ENCODE results near the gene ETV6. TPM values are rescaled to one million over a fixed set of nuclear protein-coding genes. Genes with fewer than 3 reads are reported as not detected.
"Not testable (repeated sequence)": the region's sequence is repeated elsewhere in the genome, so short reads cannot be mapped to it uniquely, and the experiment has no call there.

ETV6 gene
- polyA plus RNA-seq, 5 donors = 14.3 to 17.6 (median 15.4) TPM

DNA sequence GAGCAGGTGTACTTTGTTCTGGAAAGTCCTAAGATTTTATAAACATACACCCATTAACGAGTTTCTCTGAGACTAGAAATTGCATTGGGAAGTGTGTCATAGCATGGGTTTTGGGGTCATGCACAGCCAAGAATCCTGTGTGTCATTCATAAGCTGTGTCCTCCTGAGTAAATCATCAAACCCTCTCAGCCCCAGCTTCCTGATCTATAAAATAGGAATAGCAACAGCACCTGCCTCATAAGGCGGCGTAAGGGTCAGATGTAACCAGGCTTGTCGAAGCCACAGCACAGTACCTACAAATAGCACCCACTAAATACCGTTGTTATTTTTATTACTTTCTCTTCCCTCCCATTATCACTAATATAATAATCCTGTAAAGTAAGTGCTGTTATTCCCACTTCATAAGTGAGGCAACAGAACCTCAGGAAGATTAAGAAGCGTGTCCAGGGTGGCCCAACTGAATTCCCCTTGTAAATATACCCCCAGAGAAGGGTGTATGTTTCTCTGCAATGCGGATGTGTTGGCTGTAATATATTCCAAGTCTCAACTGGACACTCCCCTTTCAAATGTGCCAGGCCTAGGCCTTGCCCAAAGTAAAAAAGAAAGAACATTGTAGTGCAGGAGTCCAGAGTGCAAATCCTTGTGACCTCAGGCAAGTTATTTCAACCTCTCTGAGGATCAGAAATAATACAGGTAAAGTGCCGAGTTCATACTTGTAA is 233.0 kb downstream of the ETV6 start:
- DNase-seq = no peak

DNA sequence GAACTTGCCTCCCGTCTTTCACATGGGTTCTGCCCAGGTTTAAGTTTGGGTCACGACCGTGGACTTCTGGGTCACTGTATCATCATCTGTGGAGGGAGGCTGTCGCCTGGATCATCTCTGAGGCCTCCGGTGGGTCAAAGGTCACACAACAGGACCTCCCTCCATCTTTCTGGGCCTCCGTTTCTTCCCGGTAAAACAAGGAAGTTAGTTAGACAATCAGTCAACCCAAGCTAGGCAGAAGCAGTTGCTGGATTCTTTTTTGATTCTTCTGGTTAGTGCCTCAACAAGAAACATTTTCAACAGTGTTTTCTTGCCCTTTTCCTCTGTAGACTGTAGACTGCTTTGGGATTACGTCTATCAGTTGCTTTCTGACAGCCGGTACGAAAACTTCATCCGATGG is 234.6 kb downstream of the ETV6 start:
- no peak for DNase-seq

DNA sequence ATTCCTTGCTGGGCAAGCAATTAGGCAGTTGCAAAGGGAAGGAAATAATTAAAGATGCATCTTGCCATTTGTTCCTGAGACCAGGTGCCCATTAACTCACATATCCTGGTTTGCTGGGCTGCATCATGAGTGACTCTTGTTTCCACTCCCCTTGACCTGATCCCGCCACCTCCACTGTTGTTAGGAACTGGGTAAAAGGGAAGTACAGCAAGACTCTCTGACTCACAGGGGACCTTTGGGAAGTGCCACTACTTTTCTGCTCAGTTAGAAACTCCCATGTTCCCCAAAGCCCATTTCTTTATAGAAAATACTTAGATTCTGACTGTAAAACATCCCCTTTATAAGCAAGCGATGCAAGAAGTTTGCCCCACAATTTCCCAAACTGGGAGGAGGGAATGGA is 235.2 kb downstream of the ETV6 start:
- no peak for DNase-seq

DNA sequence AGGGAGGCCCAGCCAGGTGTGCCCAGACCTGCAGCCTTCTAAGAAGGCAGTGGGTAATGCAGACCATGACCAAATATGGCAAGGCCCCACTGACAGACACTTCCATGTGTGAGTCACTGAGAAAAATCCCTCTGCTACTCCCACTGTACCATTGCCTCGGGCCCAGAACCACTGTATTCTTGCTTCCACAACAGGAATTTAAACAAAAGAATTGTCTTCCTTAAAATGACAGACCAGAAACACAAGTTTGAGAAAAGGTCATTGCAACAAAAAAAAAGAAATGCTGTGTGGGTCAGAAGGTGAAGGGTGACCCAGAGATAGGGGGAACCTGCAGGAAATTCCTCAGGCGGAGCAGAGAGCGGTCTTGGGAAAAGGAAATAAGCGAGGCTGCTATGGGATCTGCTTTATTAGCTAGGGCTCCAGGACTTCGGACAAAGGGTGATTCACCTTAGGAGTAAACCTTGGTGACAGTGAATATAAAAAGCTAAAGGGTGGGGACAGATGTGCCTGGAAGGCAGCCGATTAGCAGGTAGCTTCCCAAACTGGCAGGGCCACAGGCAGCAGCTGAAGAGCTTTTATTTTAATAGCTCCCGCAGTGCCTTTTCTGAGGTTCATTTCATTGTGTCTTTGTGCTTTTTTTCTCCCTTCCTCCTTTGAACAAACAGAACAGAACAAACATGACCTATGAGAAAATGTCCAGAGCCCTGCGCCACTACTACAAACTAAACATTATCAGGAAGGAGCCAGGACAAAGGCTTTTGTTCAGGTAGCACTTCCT is 236.0 kb downstream of the ETV6 start:
- DNase-seq = no peak

DNA sequence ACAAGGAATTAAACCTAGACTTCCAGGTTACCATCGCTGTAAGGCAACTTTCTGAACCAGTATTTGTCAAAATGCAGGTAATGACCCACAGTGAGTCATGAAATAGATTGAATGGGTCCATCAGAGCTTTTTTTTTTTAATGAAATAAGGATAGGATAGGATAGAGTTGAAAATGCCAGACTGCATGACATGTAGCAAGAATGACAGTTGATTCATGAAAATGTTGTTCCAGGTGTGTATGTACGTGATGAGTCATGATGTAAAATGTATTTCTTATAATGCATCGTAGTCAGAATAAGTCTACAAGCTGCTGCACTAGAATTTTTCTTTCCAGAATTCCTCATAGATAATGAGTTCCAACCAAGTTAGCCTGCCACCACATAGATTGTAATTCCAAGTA is 236.9 kb downstream of the ETV6 start:
- no peak for DNase-seq

DNA sequence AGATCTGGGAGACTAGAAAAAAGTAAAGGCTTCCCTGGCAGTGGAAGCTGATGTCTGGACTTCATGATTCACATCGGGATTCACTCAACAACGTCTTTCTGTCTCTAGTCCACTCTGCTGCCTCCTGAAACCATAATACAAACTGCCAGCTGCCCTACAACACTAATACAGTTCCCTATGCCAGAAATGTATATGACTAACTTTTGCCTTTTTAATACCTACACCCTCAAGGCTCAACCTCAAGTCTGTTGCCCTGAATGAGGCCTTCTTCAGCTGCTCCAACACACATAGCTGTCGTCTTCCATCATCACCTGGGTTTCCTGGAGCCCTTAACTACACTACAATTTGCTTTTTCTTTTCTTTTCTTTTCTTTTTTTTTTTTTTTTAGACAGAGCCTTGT is 238.6 kb downstream of the ETV6 start:
- no peak for DNase-seq

DNA sequence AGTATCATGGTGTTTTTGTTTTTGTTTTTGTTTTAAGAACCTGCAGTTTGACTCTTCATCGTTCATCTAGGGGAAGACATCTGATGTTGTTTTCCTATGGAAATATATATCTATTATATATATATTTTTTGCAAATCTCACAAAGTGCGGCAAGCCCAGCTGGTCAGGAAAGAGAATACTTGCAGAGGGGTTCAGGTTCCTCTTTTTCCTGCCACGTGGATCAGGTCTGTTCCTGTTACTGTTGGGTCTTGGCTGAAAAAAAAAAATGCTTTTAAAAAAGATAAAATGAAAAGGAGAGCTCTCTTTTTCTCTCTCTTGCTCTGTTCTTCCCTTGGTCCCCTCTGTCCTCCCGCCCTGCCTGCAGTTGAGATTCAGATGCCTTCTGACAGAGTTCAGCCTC is 241.9 kb downstream of the ETV6 start:
- no peak for DNase-seq

DNA sequence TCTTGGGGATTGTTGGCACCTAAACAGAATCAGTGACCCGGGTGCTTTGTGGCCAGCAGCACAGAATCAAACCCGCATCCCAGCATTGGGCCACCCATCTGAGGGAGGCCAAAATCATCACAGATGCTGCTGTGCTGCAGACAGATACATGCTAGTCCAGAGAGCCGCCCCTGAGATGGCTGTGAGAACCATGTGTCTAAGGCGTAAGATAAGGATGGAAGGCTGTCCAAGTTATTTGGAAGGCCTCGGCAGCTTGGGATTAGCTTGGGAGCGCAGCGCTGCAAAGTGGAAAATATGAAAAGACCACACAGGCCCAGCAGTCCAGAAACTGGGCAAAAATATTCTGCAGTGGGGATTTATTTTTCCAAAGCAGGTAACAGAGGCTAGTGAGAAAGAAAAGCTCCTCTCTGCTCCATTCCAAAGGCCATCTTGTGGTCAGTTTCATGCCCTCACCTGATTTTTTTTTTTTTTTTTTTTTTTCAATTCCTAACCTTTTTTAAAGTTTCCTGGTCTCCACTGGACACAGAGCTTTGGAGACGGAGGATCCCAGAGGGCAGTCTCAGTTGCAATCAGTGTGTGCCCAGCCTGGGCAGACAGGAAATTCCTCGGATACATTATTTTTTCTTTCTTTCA is 242.4 kb downstream of the ETV6 start:
- no peak for DNase-seq

DNA sequence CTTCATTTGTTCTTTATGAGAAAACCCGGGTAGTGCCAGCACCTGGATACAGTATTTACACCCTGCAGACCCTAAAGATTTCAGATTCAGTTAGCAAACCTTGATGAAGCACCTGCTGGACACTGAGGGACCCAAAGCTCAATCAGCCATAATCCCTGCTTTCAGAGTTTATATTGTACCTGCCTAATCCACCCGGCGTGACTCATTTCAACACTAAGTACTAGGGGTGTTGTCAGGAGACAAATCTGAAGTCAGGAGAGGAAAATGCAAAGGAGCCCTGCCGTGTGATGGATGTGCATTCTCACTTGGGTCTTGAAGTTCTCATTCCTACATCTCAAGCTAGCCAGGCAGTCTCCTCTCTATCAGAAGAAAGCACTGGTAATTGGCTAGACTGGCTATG is 244.5 kb downstream of the ETV6 start:
- DNase-seq = no peak

DNA sequence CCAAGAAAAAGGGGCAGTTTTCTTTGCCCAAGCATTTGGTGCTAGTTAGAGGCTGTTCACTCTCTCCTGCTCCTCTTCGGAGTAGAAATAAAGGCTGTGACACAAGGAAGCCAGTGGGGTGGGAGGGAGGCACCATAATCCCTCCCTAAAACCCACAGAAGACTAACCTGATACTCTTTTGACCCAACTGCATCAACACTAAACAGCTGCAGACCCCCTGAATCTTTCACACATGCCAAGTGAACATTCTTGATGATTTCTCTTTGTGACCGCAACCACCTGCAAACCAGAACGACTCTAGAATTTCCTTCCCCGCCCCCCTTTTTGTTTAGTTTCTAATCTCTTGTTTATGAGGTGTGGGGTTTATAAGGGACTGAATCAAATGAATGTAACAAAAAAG is 245.4 kb downstream of the ETV6 start:
- DNase-seq = no peak

DNA sequence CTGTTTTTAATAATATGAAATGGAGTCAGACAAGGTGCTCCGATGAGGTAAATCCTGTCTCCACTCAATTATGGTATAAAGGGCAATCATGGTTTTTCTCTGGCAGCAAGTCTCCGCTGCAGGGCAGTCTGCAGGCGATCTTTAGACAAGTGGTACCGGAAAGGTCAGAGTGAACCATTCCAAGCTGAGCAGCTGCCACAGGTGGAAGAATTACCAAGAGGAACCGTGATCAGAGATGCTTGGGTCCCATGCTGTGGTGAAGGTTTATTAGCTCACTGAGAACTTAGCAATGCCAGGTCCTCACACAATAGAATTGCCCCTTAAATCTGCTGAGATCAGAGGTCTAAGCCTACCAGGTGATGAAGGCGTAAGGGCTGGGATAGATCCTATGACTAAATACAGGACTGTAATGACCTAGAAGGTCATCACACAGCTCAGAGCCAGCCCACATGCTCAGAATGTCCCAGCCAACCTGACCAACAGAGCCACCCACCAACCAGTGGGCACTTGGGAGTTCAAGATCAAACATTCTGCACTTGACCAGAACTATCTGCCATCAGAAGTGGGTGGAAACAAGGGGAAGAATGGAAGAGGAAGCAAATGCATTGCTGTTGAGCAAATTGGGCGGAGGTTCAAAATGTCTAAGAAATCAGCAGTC is 246.1 kb downstream of the ETV6 start:
- DNase-seq = no peak

DNA sequence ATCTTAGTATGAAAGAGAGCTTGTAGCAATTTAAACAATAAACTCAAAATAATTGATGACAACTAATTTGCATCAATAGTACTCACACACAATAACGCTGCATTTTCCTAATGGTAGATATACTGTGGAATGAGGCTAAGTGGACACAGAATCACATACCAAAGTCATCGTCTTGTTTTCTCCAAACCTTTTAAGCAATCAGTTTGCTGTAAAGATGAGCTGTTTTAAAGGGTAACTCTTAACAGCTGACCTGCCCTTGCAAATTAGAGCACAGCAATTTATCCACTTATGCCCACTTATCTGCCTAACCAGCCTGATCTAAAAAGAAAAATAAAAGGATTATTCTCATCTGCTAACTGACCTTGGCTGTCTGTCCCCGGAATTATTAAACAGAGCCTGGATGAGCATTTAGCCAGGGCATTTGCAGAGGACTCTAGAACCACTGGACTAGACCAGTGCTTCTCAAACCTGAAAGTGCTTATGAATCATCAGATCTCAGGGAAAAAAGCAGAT is 247.0 kb downstream of the ETV6 start:
- no peak for DNase-seq

DNA sequence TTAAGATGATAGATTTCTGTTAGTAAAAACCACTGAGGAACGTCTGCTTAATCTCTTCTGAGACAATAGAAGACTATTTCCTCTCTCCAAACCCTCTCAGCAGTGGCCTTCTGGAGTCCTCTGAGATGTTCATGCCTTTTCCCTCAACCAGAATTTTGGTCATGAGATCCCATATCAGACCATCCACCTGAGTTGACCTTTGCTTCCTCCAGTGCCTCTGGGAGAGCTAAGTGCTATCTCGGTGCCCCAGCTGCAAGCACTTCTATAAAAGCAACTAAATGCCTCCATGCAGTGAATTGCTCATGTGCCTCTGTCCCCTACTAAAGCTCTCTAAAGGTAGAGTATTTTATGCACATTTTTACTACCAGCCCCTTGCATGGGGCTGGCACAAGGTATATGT is 248.4 kb downstream of the ETV6 start:
- DNase-seq = no peak

DNA sequence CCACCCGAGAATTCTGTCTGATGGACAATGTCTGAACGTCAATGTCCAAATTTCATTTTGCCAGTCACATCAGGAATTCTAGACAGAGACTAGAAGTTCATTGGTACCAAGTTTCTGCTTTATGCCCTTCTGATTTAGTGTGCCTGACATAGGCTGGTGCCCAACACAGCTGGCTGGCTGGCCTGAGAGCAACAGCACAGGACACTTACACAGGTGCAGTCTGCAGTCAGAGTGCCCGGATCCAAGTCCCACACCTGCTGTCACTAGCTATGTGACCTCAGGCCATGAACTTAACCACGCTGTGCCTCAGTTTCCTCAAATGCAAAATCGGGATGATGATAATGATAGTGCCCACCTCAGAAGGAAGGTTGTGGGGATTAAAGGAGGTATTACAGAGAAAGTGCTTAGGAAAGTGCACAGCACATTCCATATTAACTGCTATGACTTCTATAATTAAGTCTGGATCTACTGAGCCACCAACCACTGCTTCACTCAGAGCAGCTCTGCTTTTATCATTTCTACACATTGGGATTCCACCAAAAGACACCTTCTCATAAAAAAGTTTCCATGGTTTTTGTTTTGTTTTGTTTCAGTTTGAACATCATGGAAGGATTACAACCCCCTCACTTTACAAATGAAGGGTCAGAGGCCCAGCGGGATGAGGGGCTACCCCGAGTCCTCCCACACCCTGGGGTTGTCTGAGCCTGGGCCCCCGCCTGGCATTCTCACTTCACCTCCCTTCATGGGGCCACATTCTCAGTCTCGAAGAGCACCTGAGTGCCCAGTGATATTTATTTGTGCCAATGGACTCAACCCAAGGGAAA is 252.4 kb downstream of the ETV6 start:
- no peak for DNase-seq

DNA sequence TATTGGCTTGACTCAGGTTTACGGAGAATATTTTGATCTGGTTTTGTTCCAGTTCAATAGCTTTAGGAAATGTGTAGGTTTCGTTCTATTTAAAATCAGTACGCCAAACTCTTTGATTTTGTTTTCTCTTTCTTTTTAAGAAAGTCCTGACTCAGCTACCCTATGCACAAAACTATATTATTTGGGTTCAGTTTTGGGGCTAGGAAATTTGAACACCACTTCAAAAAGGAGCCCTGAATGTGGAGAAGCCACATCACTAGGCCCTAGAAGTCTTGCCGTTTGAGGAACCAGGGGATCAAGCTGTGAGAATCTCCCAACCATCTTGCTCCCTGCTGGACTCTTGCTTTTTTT is 253.0 kb downstream of the ETV6 start:
- DNase-seq = no peak

DNA sequence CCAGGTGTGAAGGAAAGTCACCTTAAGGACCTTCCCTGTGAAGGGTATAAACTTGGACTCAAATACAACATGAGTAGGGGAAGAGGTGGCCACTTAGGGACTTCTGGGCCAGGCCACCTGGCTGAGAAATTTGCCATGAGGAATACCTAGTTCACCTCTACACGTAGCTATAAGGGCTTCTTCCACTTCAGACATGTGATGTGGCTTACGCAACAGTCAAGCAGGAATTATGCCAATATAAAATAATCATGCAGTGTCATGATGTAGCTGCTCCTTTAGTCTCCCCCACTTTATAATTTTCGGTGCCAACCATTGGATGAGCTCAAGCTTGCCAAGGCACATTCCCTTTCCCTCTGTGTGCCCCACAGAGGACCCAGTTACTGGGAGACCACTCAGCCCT is 254.7 kb downstream of the ETV6 start:
- DNase-seq = no peak

DNA sequence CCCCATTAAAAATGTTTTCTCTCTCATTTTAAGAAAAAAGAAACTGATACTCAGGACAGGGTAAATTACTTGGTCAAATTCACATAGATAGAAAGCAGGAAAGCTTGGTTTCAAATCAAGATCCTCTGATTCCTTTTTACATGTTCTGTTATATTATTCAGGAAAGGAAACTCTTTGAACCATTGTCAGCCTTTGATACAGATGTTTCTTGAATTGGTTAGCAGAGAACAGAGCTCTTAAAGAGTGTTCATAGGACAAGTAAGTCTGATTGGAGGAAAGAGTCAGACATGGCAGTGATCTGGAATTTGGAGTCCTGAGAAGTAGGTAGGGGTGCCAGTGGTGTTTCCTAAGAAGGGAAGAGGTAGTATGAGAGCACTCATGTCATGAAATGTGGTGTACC is 256.1 kb downstream of the ETV6 start:
- no peak for DNase-seq

DNA sequence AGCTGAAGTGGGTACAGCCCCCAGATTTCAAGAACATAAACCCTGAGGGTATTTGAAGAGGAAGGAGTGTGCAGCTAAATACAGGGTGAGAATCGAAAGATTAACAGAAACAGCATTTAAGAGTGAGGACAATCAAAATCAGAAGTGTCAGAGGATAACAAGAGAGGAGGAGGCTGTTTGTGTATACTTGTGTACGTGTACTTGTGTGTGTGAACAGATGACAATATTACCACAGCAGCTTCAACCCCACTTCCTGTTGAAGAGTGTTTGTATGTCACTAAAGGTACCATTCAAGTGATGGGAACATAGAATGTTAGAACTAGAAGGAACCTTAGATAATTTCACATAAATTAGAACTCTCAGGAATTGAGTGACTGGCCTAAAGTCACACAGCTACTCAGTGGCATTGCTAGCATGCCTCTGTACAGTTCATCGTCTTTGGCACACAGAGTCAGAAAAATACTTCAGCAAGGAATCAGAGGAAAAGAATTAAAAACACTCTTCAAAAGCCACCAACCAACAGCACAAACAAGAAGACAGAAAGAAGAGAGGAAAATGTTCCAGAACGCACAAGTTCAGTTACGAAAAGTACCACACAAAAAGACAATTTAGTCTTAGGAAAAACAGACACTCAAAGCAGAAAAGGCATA is 256.9 kb downstream of the ETV6 start:
- no peak for DNase-seq

DNA sequence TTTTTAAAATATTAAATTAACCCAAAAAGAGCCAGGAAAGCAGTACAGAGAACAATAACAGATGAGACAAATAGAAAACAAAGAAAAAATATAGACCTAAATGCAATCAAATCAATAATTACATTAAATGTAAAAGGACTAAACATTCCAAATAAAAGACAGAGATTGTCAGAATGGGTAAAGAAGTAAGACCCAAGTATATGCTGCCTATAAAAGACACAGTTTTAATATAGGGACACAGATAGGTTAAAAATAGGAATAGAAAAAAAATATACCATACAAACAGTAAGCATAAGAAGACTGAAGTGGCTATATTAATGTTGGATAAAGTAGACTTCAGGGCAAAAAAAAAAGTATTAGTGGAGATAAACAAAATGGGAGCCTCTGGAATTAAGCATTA is 258.2 kb downstream of the ETV6 start:
- DNase-seq = no peak

DNA sequence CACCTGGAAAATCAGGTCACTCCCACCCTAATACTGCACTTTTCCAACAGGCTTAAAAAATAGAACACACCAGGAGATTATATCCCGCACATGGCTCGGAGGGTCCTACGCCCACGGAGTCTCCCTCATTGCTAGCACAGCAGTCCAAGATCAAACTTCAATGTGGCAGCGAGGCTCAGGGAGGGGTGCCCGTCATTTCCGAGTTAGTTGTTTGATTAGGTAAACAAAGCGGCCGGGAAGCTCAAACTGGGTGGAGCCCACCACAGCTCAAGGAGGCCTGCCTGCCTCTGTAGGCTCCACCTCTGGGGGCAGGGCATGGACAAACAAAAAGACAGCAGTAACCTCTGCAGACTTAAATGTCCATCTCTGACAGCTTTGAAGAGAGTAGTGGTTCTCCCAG is 259.9 kb downstream of the ETV6 start:
- DNase-seq = not testable (repeated sequence)

DNA sequence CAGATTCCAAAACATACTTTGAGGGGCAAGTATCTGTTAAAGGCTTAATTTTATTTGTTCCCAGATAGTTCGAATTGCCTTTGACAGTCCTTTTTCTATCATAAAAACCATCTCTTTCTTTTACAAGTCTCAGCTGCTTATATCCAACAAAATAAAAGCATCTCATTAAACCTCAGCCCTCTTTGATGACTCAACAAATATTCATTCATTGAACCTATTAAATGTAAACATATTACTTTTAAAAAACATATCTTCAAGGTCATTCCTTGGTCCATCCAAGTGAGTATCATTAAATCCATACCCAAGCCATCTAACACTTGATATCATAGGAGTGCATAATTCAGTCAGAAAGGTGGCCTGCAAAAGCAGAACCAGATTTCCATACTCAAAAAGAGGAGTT is 266.6 kb downstream of the ETV6 start:
- DNase-seq = no peak
